Breast epithelium (tissue), 4 donors: ENCODE results near the gene CCDC148. TPM values are rescaled to one million over a fixed set of nuclear protein-coding genes. Genes with fewer than 3 reads are reported as not detected.

Experiments
- DNase-seq, 2 donors: peaks; one replicate each; pipeline ENCODE4 v3.0.0-alpha.2; 2019; ENCODE audit warnings: low spot score in 2 of 2
- H3K27ac ChIP-seq, 2 donors: fragments of 200-600 bp; sonication (generic) in 1 of 2; one replicate each; pipeline ENCODE4 v1.5.1; 2016 to 2019; ENCODE audit warnings: mild to moderate bottlenecking in 1 of 2
- H3K27me3 ChIP-seq, 2 donors: fragments of 200-600 bp; sonication (generic) in 1 of 2; one replicate each; pipeline versions ENCODE4 v1.5.1 to v1.6.0; 2017 to 2019; ENCODE audit warnings: control low read depth in 1 of 2, mild to moderate bottlenecking in 1 of 2
- H3K36me3 ChIP-seq: fragments of 200-600 bp; one replicate; pipeline ENCODE4 v1.5.1; 2019
- H3K4me1 ChIP-seq, 2 donors: fragments of 200-600 bp; sonication (generic); one replicate each; pipeline ENCODE4 v1.5.1; 2016 to 2019; ENCODE audit warnings: control low read depth in 1 of 2
- H3K4me3 ChIP-seq, 3 donors: fragments of 200-600 bp; sonication (generic); 1 replicate in 2 of 3; 2 replicates in 1 of 3; pipeline ENCODE4 v1.5.1; 2016 to 2019; ENCODE audit warnings: mild to moderate bottlenecking in 3 of 3, moderate library complexity in 2 of 3
- H3K9me3 ChIP-seq, 2 donors: fragments of 200-600 bp; sonication (generic) in 1 of 2; one replicate each; pipeline ENCODE4 v1.5.1; 2016 to 2019; ENCODE audit warnings: control low read depth in 1 of 2
- CTCF ChIP-seq, 3 donors: fragments of 450-650 bp; IDR thresholded peaks; one replicate each; pipeline ENCODE4 v1.5.1; 2016 to 2017; ENCODE audit warnings: antibody characterized with exemption in 3 of 3, mild to moderate bottlenecking in 3 of 3, moderate library complexity in 3 of 3
- POLR2A ChIP-seq: fragments of 450-650 bp; IDR thresholded peaks from one replicate; pipeline ENCODE4 v1.6.1; 2016; ENCODE audit warnings: antibody characterized with exemption, mild to moderate bottlenecking, moderate library complexity
- POLR2AphosphoS5 ChIP-seq, 3 donors: sonication (generic); formaldehyde crosslinking; IDR thresholded peaks; one replicate each; pipeline ENCODE4 v1.6.1; 2017; ENCODE audit warnings: antibody characterized with exemption in 3 of 3
- intact Hi-C: fragments of 100-400 bp; cut with DNase I; formaldehyde crosslinking; loops from one replicate; pipeline ENCODE4 v1.15.1; 2023; ENCODE audit warnings: low total_unique reads
- total RNA-seq, 3 donors: library from RNA; depleted of rRNA; stranded (reverse); fragments of >200 nt; gene quantifications; one replicate each; pipeline ENCODE4 v1.1.0, GENCODE V29; 2016

Gene CCDC148
- total RNA-seq, 3 donors from 2014 or later = 1.4 to 9.8 (median 4.6) TPM

GRCh38 chr2:158432117-158432516 lies 24.4 kb downstream of the CCDC148 start:
- Histone ChIP-seq H3K27me3 (no peaks in the 10 kb centered on the region), H3K9me3 (peaks cover 9 to 20% of the 10 kb centered on the region in 2 donors), H3K4me3 (no peak overlapping the region), H3K4me1 (no peaks in the 10 kb centered on the region), H3K36me3 (no peaks in the 10 kb centered on the region), H3K27ac (no peak overlapping the region)
- intact Hi-C loops = no loop called here
- DNase-seq = no peak
- no peak for TF ChIP-seq POLR2A
- TF ChIP-seq POLR2AphosphoS5 (IDR thresholded peaks at IDR 0.05) = no peak
- TF ChIP-seq CTCF (IDR thresholded peaks at IDR 0.05) = no peak

- H3K27me3 ChIP-seq = no peaks in the 10 kb centered on the region
- TF ChIP-seq CTCF (IDR thresholded peaks at IDR 0.05) (no peak), POLR2AphosphoS5 (IDR thresholded peaks at IDR 0.05) (no peak), POLR2A (no peak)
- intact Hi-C loops = no loop called here
- no peak overlapping the region for H3K4me3 ChIP-seq
- no peaks in the 10 kb centered on the region for H3K36me3 ChIP-seq
- no peak overlapping the region for H3K27ac ChIP-seq
- no peaks in the 10 kb centered on the region for H3K4me1 ChIP-seq
- no peak for DNase-seq
- H3K9me3 ChIP-seq = peaks cover 16 to 27% of the 10 kb centered on the region in 2 donors
These were observed 42.0 kb downstream of the CCDC148 start for GRCh38 chr2:158414538-158414937.

GRCh38 chr2:158413581-158413980 lies 43.0 kb downstream of the CCDC148 start:
- TF ChIP-seq POLR2A = no peak
- no peak for TF ChIP-seq POLR2AphosphoS5 (IDR thresholded peaks at IDR 0.05)
- no peak for TF ChIP-seq CTCF (IDR thresholded peaks at IDR 0.05)
- H3K27me3 ChIP-seq = no peaks in the 10 kb centered on the region
- no peak for DNase-seq
- H3K9me3 ChIP-seq = peaks cover 16 to 27% of the 10 kb centered on the region in 2 donors
- H3K36me3 ChIP-seq = no peaks in the 10 kb centered on the region
- no peak overlapping the region for H3K4me3 ChIP-seq
- no peak overlapping the region for H3K27ac ChIP-seq
- intact Hi-C loops = no loop called here
- no peaks in the 10 kb centered on the region for H3K4me1 ChIP-seq

- Histone ChIP-seq H3K4me3 (no peak overlapping the region), H3K27me3 (no peaks in the 10 kb centered on the region), H3K36me3 (no peaks in the 10 kb centered on the region), H3K4me1 (no peaks in the 10 kb centered on the region), H3K9me3 (peaks cover 16 to 27% of the 10 kb centered on the region in 2 donors), H3K27ac (no peak overlapping the region)
- no peak for DNase-seq
- intact Hi-C loops = no loop called here
- TF ChIP-seq CTCF (IDR thresholded peaks at IDR 0.05) (no peak), POLR2A (no peak), POLR2AphosphoS5 (IDR thresholded peaks at IDR 0.05) (no peak)
These were observed 44.3 kb downstream of the CCDC148 start for GRCh38 chr2:158412206-158412605.

GRCh38 chr2:158411748-158412147 lies 44.8 kb downstream of the CCDC148 start:
- Histone ChIP-seq H3K9me3 (peaks cover 16 to 27% of the 10 kb centered on the region in 2 donors), H3K27me3 (no peaks in the 10 kb centered on the region), H3K27ac (no peak overlapping the region), H3K4me3 (no peak overlapping the region), H3K36me3 (no peaks in the 10 kb centered on the region), H3K4me1 (no peaks in the 10 kb centered on the region)
- intact Hi-C loops = no loop called here
- DNase-seq = no peak
- TF ChIP-seq POLR2AphosphoS5 (IDR thresholded peaks at IDR 0.05) (no peak), CTCF (IDR thresholded peaks at IDR 0.05) (no peak), POLR2A (no peak)
